HG03354 (cell line): ENCODE results near the gene MAP3K20.

Experiments used
- ATAC-seq: cut with Tn5 transposase; IDR thresholded peaks from one replicate; pipeline ENCODE4 v1.9.1; 2021; ENCODE audit warnings: mild to moderate bottlenecking; ENCODE audit not compliant: unreplicated experiment, poor library complexity, severe bottlenecking

Gene MAP3K20

DNA sequence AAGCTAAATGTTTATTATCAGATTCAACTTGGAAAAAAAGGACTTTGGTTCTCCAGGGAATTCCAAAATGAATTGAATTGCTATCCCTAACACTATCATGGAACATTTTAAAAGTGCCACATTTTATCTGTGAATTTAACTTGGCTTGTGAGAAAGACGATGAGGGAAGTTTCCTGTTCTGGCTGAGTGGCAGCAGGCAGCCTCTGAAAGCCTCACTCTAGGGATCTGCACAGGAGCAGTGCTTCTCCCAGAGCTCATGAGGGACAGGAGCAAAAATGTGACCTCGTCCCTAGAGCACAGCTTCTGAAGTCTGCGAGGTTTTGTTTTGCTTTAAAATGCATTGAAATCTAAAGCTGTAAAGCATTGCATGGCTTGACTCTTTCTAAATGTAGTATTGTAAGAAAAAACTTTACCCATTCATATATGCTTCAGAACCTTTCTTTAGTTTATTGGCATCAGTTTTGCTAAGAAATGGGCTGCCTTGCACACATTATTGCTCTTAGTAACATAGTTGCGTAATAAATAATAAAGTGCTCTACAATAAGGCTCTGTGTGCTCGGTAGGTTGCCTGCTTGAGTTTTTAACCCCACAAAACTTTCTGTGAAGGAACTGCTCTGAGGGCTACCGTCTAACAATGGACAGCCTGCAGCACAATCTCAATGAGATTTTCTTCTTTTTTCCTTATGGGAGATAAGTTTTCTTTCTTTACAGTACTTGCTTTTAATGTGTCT is 142.8 kb downstream of the MAP3K20 start:
- no peak for ATAC-seq

GRCh38 chr2:173221132-173221695 is 145.6 kb downstream of the MAP3K20 start:
- ATAC-seq = no peak

- ATAC-seq = peak; percentile 78
Observed at GRCh38 chr2:173221937-173222594, 146.4 kb downstream of the MAP3K20 start.

DNA sequence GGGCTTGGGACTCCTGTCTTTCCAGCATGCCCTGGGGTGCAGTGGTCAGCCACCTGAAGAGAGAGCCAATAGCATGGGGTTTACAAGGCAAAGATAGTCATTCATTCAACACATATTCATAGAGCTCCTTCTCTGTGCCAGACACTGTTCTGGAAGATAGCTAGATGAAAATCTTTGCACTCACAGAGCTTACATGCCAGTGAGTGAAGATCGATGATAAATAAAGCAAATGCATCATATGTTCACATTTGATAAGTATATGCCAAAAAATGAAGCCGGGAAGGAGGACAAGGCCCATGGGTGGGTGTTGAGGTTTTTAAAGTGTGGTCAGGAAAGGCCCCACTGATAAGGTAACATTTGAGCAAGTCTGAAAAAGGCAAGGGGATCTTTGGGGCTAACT is 148.2 kb downstream of the MAP3K20 start:
- ATAC-seq = no peak

- no peak for ATAC-seq
Observed at GRCh38 chr2:173226899-173227698, 151.5 kb downstream of the MAP3K20 start.

- ATAC-seq = no peak
Observed at GRCh38 chr2:173229086-173229485, 153.4 kb downstream of the MAP3K20 start.

GRCh38 chr2:173230181-173230580 is 154.5 kb downstream of the MAP3K20 start:
- no peak for ATAC-seq

- ATAC-seq = no peak
Observed at GRCh38 chr2:173231042-173231441, 155.4 kb downstream of the MAP3K20 start.

DNA sequence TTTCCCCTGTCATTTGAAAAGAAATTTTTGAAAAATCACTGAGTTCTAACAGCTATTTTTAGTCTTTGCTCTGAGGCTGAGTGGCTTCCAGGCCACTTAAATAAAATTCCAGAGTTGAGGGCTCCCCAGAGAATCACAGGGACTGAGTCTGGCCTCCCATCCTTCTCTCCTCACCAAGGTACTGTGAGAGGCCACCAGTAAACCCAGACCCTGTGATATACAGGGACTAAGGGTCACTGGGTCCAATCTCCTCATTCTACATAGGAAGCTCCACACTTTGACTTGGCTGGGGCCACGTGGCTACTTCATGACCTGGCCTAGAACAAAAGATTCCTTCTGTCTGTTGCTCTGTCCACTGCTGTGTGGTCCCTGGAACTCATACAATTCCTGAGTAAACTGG is 155.8 kb downstream of the MAP3K20 start:
- no peak for ATAC-seq

DNA sequence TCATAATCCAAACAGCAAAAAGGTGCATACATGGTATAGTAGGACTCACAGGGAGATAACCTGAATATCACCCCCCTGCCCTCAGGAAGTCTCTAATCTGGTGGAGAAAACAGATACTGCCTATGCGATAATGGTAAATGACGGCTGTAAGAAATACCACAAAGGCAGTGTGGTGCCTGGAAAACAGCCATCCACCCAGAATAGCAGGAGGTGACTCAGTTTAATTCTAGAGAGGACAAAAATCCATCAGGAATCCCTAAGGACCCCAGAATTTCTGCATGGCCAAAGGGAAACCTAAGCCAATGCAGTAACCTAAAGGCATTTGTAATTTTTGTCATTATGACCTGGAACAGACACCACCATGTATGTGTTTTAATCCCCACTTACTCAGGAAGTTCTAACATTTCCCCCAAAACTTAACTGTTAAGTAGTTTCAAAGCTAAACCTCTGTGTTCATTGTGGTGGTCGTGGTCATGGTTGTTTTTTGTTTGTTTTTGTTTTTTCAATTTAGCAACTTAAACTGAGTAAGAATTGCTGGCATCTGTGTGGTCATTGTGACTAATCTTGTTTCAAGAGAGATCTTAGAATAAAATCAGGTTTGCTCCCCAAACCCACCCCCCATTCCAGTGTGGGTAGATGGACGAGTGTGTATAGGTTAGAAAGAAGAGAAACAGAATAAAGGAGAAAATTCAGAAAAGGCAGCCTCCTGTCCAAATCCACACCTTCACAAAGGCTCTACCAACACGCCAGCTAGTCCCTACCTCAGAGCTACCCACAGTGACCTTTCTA is 157.5 kb downstream of the MAP3K20 start:
- no peak for ATAC-seq

DNA sequence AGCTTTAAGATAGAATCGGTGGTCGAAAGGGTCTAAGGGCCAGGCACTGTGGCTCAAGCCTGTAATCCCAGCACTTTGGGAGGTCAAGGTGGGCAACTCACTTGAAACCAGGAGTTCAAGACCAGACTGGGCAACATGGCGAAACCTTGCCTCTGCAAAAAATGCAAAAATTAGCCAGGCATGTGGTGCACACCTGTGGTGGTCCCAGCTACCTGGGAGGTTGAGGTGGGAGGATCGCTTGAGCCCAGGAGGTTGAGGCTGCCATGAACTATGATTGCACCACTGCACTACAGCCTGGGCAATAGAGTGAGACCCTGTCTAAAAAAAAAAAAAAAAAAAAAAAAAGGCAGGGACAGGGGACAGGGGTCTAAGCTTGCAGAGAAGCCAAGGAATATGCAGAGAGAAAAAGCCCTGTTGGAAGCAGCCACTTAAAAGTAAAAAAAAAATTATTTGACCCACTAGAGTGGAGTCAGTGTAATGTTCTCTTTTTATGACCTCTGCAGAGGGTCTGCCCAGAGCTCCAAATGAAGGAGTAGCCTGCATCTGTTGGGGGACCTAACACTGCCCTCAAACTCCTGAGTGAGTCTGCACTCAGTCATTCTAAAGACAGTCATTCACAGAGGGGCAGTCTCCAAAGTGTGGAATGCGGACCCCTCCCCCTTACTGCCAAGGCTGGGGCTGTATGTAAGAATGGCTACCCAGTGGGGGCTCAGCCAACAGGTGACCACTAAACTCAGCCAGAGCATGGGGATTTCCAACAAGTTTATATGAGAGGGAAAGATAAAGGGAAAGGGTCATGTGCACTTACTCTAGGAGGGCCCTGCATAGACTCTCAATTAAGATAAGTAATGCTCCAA is 160.5 kb downstream of the MAP3K20 start:
- ATAC-seq = no peak

GRCh38 chr2:173238385-173238784 is 162.7 kb downstream of the MAP3K20 start:
- ATAC-seq = no peak

- ATAC-seq = no peak
Observed at GRCh38 chr2:173238831-173239230, 163.2 kb downstream of the MAP3K20 start.

DNA sequence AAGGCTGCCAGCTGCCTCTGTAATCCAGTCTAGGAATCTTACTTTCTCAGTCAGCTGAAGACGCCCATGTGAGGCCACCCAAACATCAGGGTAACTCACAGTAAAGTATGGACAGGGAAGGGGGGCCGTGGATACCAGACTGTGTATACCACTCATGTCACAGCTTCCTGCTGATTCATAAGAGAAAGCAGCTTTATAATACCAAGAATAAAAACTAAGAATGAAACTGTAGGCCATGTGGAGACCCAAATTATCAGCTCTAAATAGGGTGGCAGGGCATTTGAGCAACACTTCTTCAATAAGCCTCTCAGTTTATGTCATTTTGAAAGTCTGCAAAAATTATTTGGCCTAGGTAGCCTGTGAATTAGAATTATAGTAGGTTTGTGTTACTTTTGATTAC is 164.0 kb downstream of the MAP3K20 start:
- ATAC-seq = peak; percentile 97

DNA sequence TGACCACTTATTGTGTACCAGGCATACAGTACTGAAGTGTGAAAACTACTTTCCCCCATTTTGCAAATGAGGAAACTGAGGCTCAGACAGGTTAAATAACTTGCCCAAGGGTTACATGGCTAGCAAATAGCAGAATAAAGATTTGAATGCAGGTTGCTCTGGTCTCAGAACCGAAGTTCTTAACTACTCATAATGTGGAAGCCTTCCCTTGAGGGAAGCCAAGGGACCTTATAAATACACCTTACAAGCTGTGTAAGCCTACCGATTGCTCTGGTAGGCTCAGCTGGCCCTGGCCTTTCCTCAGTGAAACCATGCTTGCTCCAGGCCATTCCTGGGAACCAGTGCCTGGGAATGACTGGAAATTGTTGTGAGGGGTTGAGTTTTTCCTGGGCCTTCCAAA is 164.4 kb downstream of the MAP3K20 start:
- ATAC-seq = peak; percentile 17

GRCh38 chr2:173241643-173242042 is 166.0 kb downstream of the MAP3K20 start:
- no peak for ATAC-seq

- ATAC-seq = no peak
Observed at GRCh38 chr2:173247156-173247555, 171.5 kb downstream of the MAP3K20 start.

DNA sequence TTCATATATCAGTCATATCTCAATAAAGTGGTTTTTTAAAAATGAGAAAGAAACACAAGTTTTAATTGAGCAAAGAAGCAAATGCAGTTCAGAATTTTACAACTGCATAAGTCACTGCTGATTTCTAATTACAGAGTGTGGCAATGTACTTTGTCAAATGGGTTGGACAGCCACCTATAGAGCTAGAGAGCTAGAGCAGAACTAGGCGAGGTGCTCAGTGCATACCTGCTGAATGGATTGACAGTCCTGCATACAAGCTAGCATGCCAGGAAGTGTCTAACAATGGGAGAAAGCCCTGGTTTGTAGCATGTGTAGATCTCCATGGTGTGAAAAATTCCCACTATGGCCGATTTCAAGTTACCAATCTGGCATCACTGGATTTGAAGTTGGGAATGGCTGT is 172.7 kb downstream of the MAP3K20 start:
- ATAC-seq = no peak
